MCF 10A (cell line): ENCODE measurements around the gene PTPRG. TPM values are rescaled to one million over a fixed set of nuclear protein-coding genes. Genes with fewer than 3 reads are reported as not detected.
"Not testable (repeated sequence)": the region's sequence is repeated elsewhere in the genome, so short reads cannot be mapped to it uniquely, and the experiment has no call there.

ENCODE experiments used
- BruUV-seq: library from RNA; stranded (reverse); fragments of 400-500 nt; replicated peaks from 2 replicates; lab custom pipeline; 2021; lab: Mats Ljungman, UMichigan
- CTCF ChIA-PET: fragments of 300-600 bp; sonication (Branson Sonifier 250); formaldehyde crosslinking; extraction: SDS; loops from one replicate; lab custom pipeline; 2021; ENCODE audit warnings: antibody characterized with exemption, inconsistent platforms; lab: Yijun Ruan, JAX
- POLR2A ChIA-PET: fragments of 300-600, 350-650 bp; sonication (Branson Sonifier 250); formaldehyde crosslinking; extraction: SDS; loops from one replicate; lab custom pipeline; 2020; ENCODE audit warnings: antibody characterized with exemption, inconsistent platforms; lab: Yijun Ruan, JAX
- DNase-seq: peaks from one replicate; pipeline ENCODE4 v3.0.0-alpha.2; 2018; ENCODE audit not compliant: unreplicated experiment
- H3K27ac Mint-ChIP-seq: one replicate; pipeline ENCODE4 v1.8.0; 2022; ENCODE audit warnings: mild to moderate bottlenecking, low read depth, mixed read lengths; ENCODE audit not compliant: unreplicated experiment
- H3K27me3 Mint-ChIP-seq: one replicate; pipeline ENCODE4 v1.8.0; 2022; ENCODE audit warnings: mixed read lengths; ENCODE audit not compliant: insufficient read depth, unreplicated experiment
- H3K36me3 Mint-ChIP-seq: one replicate; pipeline ENCODE4 v1.8.0; 2022; ENCODE audit warnings: mild to moderate bottlenecking, moderate library complexity, mixed read lengths; ENCODE audit not compliant: insufficient read depth, unreplicated experiment
- H3K4me1 Mint-ChIP-seq: one replicate; pipeline ENCODE4 v1.8.0; 2022; ENCODE audit warnings: mixed read lengths; ENCODE audit not compliant: insufficient read depth, unreplicated experiment
- H3K4me3 Mint-ChIP-seq: one replicate; pipeline ENCODE4 v1.8.0; 2022; ENCODE audit warnings: mild to moderate bottlenecking, moderate library complexity, mixed read lengths; ENCODE audit not compliant: unreplicated experiment
- H3K9me3 Mint-ChIP-seq: one replicate; pipeline ENCODE4 v1.8.0; 2022; ENCODE audit warnings: mixed read lengths; ENCODE audit not compliant: unreplicated experiment
- intact Hi-C: fragments of 100-400 bp; cut with micrococcal nuclease; formaldehyde crosslinking; loops from 2 replicates; pipeline ENCODE4 v1.14.1; 2022
- total RNA-seq: library from RNA; stranded (reverse); gene quantifications from 2 replicates; pipeline ENCODE4 v1.2.3, GENCODE V29; 2022
- TF ChIP-seq, protein P1 (sequence below): fragments of 200-600 bp; IDR thresholded peaks from one replicate; pipeline ENCODE4 v1.8.0; 2022; ENCODE audit warnings: antibody characterized with exemption, mild to moderate bottlenecking; ENCODE audit not compliant: unreplicated experiment

The PTPRG gene
- total RNA-seq, 1 experiment from 2014 or later, result 54.5 TPM

DNA sequence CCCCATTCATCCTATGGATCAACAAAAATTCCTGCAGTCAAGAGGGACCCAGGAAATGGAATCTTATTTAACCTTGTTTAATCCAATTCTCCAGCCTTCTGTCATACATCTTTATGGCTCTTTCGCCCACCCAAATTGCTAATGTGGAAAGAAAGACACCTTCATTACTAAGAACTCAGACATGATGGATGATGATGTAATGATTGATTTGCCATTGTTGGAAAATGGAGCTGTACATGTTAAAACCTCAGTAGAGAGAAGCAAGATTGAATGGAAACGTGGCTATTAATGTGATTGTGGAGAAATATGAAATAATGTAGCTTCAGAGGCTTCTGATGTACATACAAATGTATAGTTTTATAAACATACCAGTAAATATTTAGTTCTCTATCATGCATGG, 15.7 kb upstream of the PTPRG start:
- ChIA-PET POLR2A (interaction anchor here (0.6 to 0.7 kb wide), 3 partner anchors 15 to 1502 kb away, joined by 3 read pairs; partner anchors contain the start of gene PTPRG), CTCF (interaction anchor here (0.8 to 1.4 kb wide), 2 partner anchors 12 to 16 kb away, joined by 3 to 5 read pairs; no protein-coding TSS in a partner anchor)
- intact Hi-C loops, result no loop called here
- H3K4me3 Mint-ChIP-seq, result no peak overlapping the region
- no peaks in the 10 kb centered on the region for H3K9me3 Mint-ChIP-seq
- H3K4me1 Mint-ChIP-seq, result peaks cover 8% of the 10 kb centered on the region
- H3K27ac Mint-ChIP-seq, result no peak overlapping the region
- H3K36me3 Mint-ChIP-seq, result no peaks in the 10 kb centered on the region
- no TSS peak for BruUV-seq
- no peaks in the 10 kb centered on the region for H3K27me3 Mint-ChIP-seq
- TF ChIP-seq, protein P1, sequence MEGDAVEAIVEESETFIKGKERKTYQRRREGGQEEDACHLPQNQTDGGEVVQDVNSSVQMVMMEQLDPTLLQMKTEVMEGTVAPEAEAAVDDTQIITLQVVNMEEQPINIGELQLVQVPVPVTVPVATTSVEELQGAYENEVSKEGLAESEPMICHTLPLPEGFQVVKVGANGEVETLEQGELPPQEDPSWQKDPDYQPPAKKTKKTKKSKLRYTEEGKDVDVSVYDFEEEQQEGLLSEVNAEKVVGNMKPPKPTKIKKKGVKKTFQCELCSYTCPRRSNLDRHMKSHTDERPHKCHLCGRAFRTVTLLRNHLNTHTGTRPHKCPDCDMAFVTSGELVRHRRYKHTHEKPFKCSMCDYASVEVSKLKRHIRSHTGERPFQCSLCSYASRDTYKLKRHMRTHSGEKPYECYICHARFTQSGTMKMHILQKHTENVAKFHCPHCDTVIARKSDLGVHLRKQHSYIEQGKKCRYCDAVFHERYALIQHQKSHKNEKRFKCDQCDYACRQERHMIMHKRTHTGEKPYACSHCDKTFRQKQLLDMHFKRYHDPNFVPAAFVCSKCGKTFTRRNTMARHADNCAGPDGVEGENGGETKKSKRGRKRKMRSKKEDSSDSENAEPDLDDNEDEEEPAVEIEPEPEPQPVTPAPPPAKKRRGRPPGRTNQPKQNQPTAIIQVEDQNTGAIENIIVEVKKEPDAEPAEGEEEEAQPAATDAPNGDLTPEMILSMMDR, result no peak
- no peak for DNase-seq

DNA sequence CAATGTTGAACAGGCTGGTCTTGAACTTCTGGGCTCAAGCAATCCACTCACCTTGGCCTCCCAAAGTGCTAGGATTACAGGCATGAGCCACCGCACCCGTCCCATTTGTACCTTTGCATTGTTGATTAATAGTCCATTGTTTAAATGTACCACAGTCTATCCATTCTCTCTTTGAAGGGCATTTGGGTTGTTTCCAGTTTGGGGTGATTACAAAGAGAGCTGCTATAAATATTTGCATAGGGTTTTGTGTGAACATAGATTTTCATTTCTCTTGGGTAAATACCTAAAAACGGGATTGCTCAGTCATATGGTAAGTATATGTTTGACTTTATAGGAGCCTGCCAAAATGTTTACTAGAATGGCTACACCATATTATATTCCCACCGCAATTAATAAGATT, 13.7 kb upstream of the PTPRG start:
- BruUV-seq, result no TSS peak
- Mint-ChIP-seq H3K27ac (no peak overlapping the region), H3K4me1 (peaks cover 8% of the 10 kb centered on the region), H3K4me3 (no peak overlapping the region), H3K27me3 (no peaks in the 10 kb centered on the region), H3K9me3 (no peaks in the 10 kb centered on the region), H3K36me3 (no peaks in the 10 kb centered on the region)
- intact Hi-C loops, result no loop called here
- CTCF ChIA-PET, result no interaction called here
- DNase-seq, result no peak
- TF ChIP-seq, protein P1, result no peak
- POLR2A ChIA-PET, result no interaction called here

DNA sequence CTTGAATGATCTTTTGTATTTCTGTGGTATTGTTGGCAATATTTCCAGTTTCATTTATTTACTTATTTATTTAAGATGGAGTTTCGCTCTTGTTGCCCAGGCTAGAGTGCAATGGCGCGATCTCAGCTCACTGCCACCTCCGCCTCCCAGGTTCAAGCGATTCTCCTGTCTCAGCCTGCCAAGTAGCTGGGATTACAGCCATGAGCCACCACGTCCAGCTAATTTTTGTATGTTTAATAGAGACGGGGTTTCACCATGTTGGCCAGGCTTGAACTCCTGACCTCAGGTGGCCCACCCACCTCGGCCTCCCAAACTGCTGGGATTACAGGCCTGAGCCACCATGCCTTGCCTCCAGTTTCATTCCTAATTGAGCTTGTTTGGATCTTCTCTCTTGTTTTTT, 8.7 kb upstream of the PTPRG start:
- H3K27ac Mint-ChIP-seq, H3K36me3 Mint-ChIP-seq, H3K27me3 Mint-ChIP-seq, DNase-seq, H3K4me3 Mint-ChIP-seq, intact Hi-C loops, BruUV-seq, H3K4me1 Mint-ChIP-seq, H3K9me3 Mint-ChIP-seq: not testable (repeated sequence)
- ChIA-PET CTCF (interaction anchor here (0.6 kb wide), 1 partner anchor 161 kb away, joined by 3 read pairs; no protein-coding TSS in a partner anchor), POLR2A (interaction anchor here (0.7 kb wide), 1 partner anchor 16 kb away, joined by 3 read pairs; no protein-coding TSS in a partner anchor)

DNA sequence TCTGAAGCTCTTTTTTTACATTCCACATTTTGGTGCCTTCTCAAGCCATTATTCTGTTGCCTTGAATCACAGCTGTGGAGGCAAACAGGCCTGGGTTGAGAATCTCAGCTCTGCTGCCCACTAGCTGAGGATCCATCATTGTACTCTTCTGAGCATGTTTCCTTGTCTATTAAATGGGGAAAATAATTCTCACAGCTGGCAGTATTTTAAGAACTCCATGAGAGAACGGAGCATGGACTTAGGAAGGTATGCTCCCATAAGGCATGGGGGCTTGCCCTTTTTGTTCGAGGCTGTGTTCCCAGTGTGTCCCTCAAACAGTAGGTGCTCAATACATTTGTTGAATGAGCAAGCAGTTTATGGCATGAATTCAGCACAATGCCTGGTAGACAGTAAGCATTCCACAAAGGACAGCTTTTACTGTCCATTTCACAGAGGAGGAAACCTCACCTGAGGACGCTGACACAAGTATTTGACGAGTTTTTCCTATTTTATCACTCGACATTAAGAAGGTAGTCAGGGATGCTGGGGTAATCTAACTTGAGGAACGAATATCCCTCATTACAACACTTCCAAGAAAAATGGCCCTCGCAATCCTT, 2.1 kb upstream of the PTPRG start:
- H3K27me3 Mint-ChIP-seq, result no peaks in the 10 kb centered on the region
- no TSS peak for BruUV-seq
- CTCF ChIA-PET, result interaction anchor here (0.5 to 2.0 kb wide), 5 partner anchors 29 to 495 kb away, joined by 3 to 9 read pairs (median 3); no protein-coding TSS in a partner anchor
- POLR2A ChIA-PET, result interaction anchor here (0.6 kb wide), 1 partner anchor 310 kb away, joined by 3 read pairs; no protein-coding TSS in a partner anchor
- peaks cover 3% of the 10 kb centered on the region for H3K4me1 Mint-ChIP-seq
- no peak overlapping the region for H3K27ac Mint-ChIP-seq
- H3K4me3 Mint-ChIP-seq, result peak overlapping the region; percentile 91
- intact Hi-C loops, result no loop called here
- TF ChIP-seq, protein P1, result no peak
- peaks cover 5% of the 10 kb centered on the region for H3K36me3 Mint-ChIP-seq
- no peak for DNase-seq
- H3K9me3 Mint-ChIP-seq, result no peaks in the 10 kb centered on the region
